Endodermal cell (in vitro differentiated cells): ENCODE results near the gene NR5A1. TPM values are rescaled to one million over a fixed set of nuclear protein-coding genes. Genes with fewer than 3 reads are reported as not detected.

ENCODE experiments used
- DNase-seq: peaks from one replicate; pipeline ENCODE4 v3.0.0-alpha.2; 2017
- H3K27ac ChIP-seq: 2 replicates; pipeline ENCODE4 v1.5.1; 2013; ENCODE audit warnings: mild to moderate bottlenecking, low read depth, low read length, moderate library complexity
- H3K27me3 ChIP-seq: 2 replicates; pipeline ENCODE4 v1.6.1; 2013; ENCODE audit warnings: mild to moderate bottlenecking, low read length, moderate library complexity; ENCODE audit not compliant: insufficient read depth, control insufficient read depth, poor library complexity, severe bottlenecking
- H3K36me3 ChIP-seq: 2 replicates; pipeline ENCODE4 v1.7.0; 2013; ENCODE audit warnings: mild to moderate bottlenecking, low read length, moderate library complexity; ENCODE audit not compliant: control insufficient read depth, insufficient read depth
- H3K4me1 ChIP-seq: one replicate; pipeline ENCODE4 v1.7.0; 2013; ENCODE audit warnings: low read length; ENCODE audit not compliant: control insufficient read depth, insufficient read depth
- H3K4me3 ChIP-seq: 2 replicates; pipeline ENCODE4 v1.5.1; 2013; ENCODE audit warnings: mild to moderate bottlenecking, low read length, moderate library complexity
- H3K9ac ChIP-seq: 2 replicates; pipeline ENCODE4 v1.6.1; 2013; ENCODE audit warnings: mild to moderate bottlenecking, low read length, moderate library complexity; ENCODE audit not compliant: poor library complexity, severe bottlenecking; ENCODE audit errors: extremely low read depth
- H3K9me3 ChIP-seq: 2 replicates; pipeline ENCODE4 v1.6.1; 2013; ENCODE audit warnings: mild to moderate bottlenecking, low read length, moderate library complexity; ENCODE audit not compliant: control insufficient read depth
- H3K27ac Mint-ChIP-seq: 2 replicates; pipeline ENCODE4 v1.8.0; 2020; ENCODE audit warnings: mixed read lengths
- H3K27me3 Mint-ChIP-seq: 2 replicates; pipeline ENCODE4 v1.8.0; 2021; ENCODE audit warnings: mild to moderate bottlenecking, mixed read lengths; ENCODE audit not compliant: insufficient read depth
- H3K36me3 Mint-ChIP-seq: 2 replicates; pipeline ENCODE4 v1.8.0; 2020; ENCODE audit warnings: low read depth, mixed read lengths
- H3K4me1 Mint-ChIP-seq: 2 replicates; pipeline ENCODE4 v1.8.0; 2020; ENCODE audit warnings: mixed read lengths
- H3K4me3 Mint-ChIP-seq: 2 replicates; pipeline ENCODE4 v1.8.0; 2020; ENCODE audit warnings: mild to moderate bottlenecking, moderate library complexity, mixed read lengths
- H3K9me3 Mint-ChIP-seq: 2 replicates; pipeline ENCODE4 v1.8.0; 2020; ENCODE audit warnings: mild to moderate bottlenecking, mixed read lengths
- WGBS, 2 experiments: methylation state at CpG; one replicate each; pipeline versions ENCODE4 v1.1.5 to v1.1.7; 2013; ENCODE audit warnings: missing lambda C conversion rate in 2 of 2, mixed read lengths in 1 of 2; ENCODE audit not compliant: insufficient coverage in 1 of 2, insufficient read length in 1 of 2; 5-methylcytosine and 5-hydroxymethylcytosine counted together
- total RNA-seq, 2 donors: library from RNA; stranded (reverse); fragmentation: NEBNext Ultra II Directional in 1 of 2; extraction: Animal tissue kit (Norgen Biotek cat#: 25700) in 1 of 2; gene quantifications; 2 replicates in 1 of 2; 3 replicates in 1 of 2; pipeline ENCODE4 v1.2.1, GENCODE V29; 2021
- TF ChIP-seq, protein P1 (sequence below): fragments of 200-600 bp; sonication (generic); conservative IDR thresholded peaks from 2 replicates; pipeline ENCODE4 v1.5.0; 2021; ENCODE audit warnings: antibody characterized with exemption, mild to moderate bottlenecking

Gene NR5A1
- total RNA-seq, 2 donors from 2014 or later = 0.37 TPM; not detected in 1

DNA sequence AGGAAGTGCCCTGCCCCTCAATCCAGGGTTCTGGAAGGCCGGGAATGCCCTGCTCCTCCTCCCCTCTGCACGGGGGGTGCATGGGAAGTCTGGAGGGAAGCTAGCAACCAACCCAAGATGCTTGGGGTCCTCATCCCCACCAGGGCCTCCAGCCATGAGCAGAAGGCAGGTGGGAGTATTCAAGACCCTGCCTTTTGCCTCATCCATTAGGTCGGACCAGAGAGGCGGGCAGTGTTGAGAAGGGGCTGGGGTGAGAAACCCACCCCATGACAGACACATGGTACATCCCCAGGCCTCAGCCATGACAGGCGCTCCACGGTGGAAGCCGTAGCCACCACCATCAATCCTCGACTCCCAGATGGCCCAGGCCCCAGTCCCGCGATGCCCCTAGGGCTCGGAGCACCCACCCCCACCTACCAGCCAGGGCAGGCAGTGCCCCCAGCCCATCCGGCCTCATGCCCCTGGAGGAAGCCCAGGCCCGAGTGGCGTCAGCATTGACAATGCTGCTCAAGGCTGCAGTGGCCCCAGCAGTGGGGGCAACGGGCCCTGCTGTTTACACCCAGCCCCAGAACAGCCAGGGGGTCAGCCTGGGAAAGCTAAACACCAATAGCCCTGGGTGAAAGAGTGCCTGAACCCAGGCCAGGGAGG lies 8.6 kb downstream of the NR5A1 start:
- DNase-seq = no peak
- no peaks in the 10 kb centered on the region for H3K4me1 ChIP-seq
- no peak overlapping the region for H3K4me3 ChIP-seq
- peaks cover 31% of the 10 kb centered on the region for H3K27me3 ChIP-seq
- Mint-ChIP-seq H3K27ac (no peak overlapping the region), H3K9me3 (peaks cover 2% of the 10 kb centered on the region), H3K4me3 (no peak overlapping the region), H3K36me3 (no peaks in the 10 kb centered on the region), H3K4me1 (no peaks in the 10 kb centered on the region), H3K27me3 (peaks cover 45% of the 10 kb centered on the region)
- H3K9ac ChIP-seq = no peak overlapping the region
- no peaks in the 10 kb centered on the region for H3K9me3 ChIP-seq
- H3K36me3 ChIP-seq = no peaks in the 10 kb centered on the region
- WGBS, 2 experiments = 81 to 87% methylated on average over 9 to 15 of the region's 15 CpGs
- TF ChIP-seq, protein P1, sequence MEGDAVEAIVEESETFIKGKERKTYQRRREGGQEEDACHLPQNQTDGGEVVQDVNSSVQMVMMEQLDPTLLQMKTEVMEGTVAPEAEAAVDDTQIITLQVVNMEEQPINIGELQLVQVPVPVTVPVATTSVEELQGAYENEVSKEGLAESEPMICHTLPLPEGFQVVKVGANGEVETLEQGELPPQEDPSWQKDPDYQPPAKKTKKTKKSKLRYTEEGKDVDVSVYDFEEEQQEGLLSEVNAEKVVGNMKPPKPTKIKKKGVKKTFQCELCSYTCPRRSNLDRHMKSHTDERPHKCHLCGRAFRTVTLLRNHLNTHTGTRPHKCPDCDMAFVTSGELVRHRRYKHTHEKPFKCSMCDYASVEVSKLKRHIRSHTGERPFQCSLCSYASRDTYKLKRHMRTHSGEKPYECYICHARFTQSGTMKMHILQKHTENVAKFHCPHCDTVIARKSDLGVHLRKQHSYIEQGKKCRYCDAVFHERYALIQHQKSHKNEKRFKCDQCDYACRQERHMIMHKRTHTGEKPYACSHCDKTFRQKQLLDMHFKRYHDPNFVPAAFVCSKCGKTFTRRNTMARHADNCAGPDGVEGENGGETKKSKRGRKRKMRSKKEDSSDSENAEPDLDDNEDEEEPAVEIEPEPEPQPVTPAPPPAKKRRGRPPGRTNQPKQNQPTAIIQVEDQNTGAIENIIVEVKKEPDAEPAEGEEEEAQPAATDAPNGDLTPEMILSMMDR = no peak
- no peak overlapping the region for H3K27ac ChIP-seq

DNA sequence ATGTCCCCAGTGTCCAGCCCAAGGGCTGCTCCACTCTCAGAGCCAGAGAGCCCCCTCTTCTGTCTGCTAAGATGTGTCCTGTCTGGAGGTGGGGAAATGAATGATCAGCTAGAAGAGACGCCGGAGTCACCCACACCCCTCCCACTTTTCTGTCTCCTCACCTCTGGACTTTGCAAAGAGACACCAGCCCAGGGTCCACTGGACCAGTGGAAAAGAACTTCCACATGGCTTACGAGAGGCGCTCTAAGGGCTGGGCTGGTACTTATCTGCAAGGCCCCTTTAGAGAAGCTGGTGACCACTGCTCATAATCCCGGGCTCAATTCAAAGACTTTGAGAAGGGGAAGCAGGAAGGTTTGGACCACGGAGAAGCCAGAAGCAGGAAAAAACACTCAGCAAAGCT lies 9.2 kb downstream of the NR5A1 start:
- Histone ChIP-seq H3K4me1 (no peaks in the 10 kb centered on the region), H3K27ac (no peak overlapping the region), H3K4me3 (no peak overlapping the region), H3K36me3 (no peaks in the 10 kb centered on the region), H3K27me3 (peaks cover 25% of the 10 kb centered on the region), H3K9ac (no peak overlapping the region), H3K9me3 (no peaks in the 10 kb centered on the region)
- Mint-ChIP-seq H3K27ac (no peak overlapping the region), H3K4me1 (no peaks in the 10 kb centered on the region), H3K36me3 (no peaks in the 10 kb centered on the region), H3K9me3 (peaks cover under 1% of the 10 kb centered on the region), H3K4me3 (no peak overlapping the region), H3K27me3 (peaks cover 40% of the 10 kb centered on the region)
- TF ChIP-seq, protein P1 = no peak
- WGBS, 2 experiments = 83 to 84% methylated on average over 6 of the region's 6 CpGs
- no peak for DNase-seq

DNA sequence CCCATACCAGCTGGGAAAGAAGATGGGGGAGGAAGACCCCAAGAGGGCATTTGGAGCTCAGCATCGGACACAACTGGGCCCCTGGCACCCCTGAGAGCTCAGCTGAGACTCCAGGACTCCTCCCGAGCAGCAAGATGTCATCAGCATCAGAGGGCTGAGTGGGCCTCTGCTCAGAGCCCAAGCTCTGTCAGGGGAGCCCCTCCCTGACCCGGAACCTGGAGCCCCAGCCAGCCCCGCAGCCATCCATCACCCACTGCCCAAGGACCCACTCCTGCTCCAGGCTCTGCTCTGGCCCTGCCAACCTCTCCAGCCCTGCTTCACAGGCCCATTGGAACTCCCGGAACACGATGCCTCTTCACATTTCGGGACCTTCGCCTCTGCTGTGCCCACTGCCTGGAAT lies 9.8 kb downstream of the NR5A1 start:
- no peaks in the 10 kb centered on the region for H3K36me3 Mint-ChIP-seq
- Histone ChIP-seq H3K9me3 (no peaks in the 10 kb centered on the region), H3K4me3 (no peak overlapping the region), H3K4me1 (no peaks in the 10 kb centered on the region), H3K27me3 (peaks cover 19% of the 10 kb centered on the region), H3K36me3 (no peaks in the 10 kb centered on the region), H3K27ac (no peak overlapping the region), H3K9ac (no peak overlapping the region)
- H3K27me3 Mint-ChIP-seq = peaks cover 34% of the 10 kb centered on the region
- TF ChIP-seq, protein P1 = no peak
- H3K4me3 Mint-ChIP-seq = no peak overlapping the region
- H3K27ac Mint-ChIP-seq = no peak overlapping the region
- no peaks in the 10 kb centered on the region for H3K9me3 Mint-ChIP-seq
- H3K4me1 Mint-ChIP-seq = no peaks in the 10 kb centered on the region
- DNase-seq = no peak
- WGBS, 2 experiments = 92% methylated on average over 6 to 8 of the region's 8 CpGs
